ENCODE results near the gene RASD1. TPM values are rescaled to one million over a fixed set of nuclear protein-coding genes. Genes with fewer than 3 reads are reported as not detected.
"Not testable (repeated sequence)": the region's sequence is repeated elsewhere in the genome, so short reads cannot be mapped to it uniquely, and the experiment has no call there.

RASD1 gene
- total and polyA plus RNA-seq, 2 of the 4 experiments (the other 2 are of a cell fraction): 0.54 to 1.8 TPM

DNA sequence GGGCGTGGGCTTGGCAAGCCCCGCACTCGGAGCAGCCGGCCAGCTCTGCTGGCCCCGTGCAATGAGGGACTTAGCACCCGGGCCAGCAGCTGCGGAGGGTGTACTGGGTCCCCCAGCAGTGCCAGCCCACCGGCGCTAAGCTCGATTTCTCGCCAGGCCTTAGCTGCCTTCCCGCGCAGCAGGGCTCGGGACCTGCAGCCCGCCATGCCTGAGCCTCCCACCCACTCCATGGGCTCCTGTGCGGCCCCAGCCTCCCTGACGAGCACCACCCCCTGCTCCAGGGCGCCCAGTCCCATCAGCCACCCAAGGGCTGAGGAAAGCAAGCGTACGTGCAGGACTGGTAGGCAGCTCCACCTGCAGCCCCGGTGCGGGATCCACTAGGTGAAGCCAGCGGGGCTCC, 9.8 kb downstream of the RASD1 start:
- POLR2A ChIA-PET (ENCODE audit: unreplicated experiment); H2BK120ac ChIP-seq (ENCODE audit: low read depth, low read length); H3K4ac ChIP-seq (ENCODE audit: low read depth, low read length); H3K9me3 ChIP-seq (ENCODE audit: control insufficient read depth, insufficient read depth, low read length); H2BK20ac ChIP-seq (ENCODE audit: low read depth, low read length); CTCF ChIA-PET; H4K5ac ChIP-seq (ENCODE audit: low read depth, low read length); H3K27ac ChIP-seq (ENCODE audit: insufficient read depth, low read length); H2BK15ac ChIP-seq (ENCODE audit: low read depth, low read length); H3K18ac ChIP-seq (ENCODE audit: low read depth, low read length); ATAC-seq (ENCODE audit: low read depth); H3K23ac ChIP-seq (ENCODE audit: low read depth, low read length); H2BK5ac ChIP-seq (ENCODE audit: low read depth, low read length, poor library complexity, severe bottlenecking); H3K27me3 ChIP-seq (ENCODE audit: control insufficient read depth, insufficient read depth, low read length); H3K14ac ChIP-seq (replicated peaks; ENCODE audit: low read depth, low read length); in situ Hi-C loops (cut with MboI; ENCODE audit: low sequenced_read_pairs); H3K4me2 ChIP-seq (ENCODE audit: low read depth, low read length); BruUV-seq (replicated peaks); H3K9ac ChIP-seq (ENCODE audit: low read depth, low read length); H2AFZ ChIP-seq (replicated peaks; ENCODE audit: low read length, poor library complexity); H3K9me1 ChIP-seq (ENCODE audit: insufficient read depth, low read length); dilution Hi-C loops (cut with HindIII; ENCODE audit: low sequenced_read_pairs, unreplicated experiment); H4K8ac ChIP-seq (ENCODE audit: low read depth in 2 of 2, low read length in 2 of 2); H4K91ac ChIP-seq (ENCODE audit: insufficient read depth, low read depth, low read length); H3K4me3 ChIP-seq (ENCODE audit: insufficient read depth, low read depth, low read length); DNase-seq; intact Hi-C loops (cut with micrococcal nuclease); H3K4me1 ChIP-seq (ENCODE audit: control insufficient read depth, insufficient read depth, low read length); H3K56ac ChIP-seq (ENCODE audit: extremely low read depth, insufficient read depth, low read length); H2AK5ac ChIP-seq (ENCODE audit: low read depth, low read length); H2AK9ac ChIP-seq (replicated peaks; ENCODE audit: low read depth, low read length, poor library complexity): not testable (repeated sequence)
- Histone ChIP-seq H4K20me1 (ENCODE audit: insufficient read depth, low read length) (peaks cover 31% of the 10 kb centered on the region), H3K79me1 (ENCODE audit: low read depth in 1 of 2, low read length in 2 of 2) (peaks cover 39 to 59% of the 10 kb centered on the region in 2 experiments), H3K36me3 (ENCODE audit: control insufficient read depth, insufficient read depth, low read length) (peaks cover 29% of the 10 kb centered on the region)
- WGBS, 2 experiments (ENCODE audit: extremely low coverage in 2 of 2, insufficient read length in 1 of 2): 100% methylated on average over 6 of the region's 23 CpGs; no CpG with 5 or more reads in 1 of the 2 experiments
